ENCODE data around the gene C3orf49.

DNA sequence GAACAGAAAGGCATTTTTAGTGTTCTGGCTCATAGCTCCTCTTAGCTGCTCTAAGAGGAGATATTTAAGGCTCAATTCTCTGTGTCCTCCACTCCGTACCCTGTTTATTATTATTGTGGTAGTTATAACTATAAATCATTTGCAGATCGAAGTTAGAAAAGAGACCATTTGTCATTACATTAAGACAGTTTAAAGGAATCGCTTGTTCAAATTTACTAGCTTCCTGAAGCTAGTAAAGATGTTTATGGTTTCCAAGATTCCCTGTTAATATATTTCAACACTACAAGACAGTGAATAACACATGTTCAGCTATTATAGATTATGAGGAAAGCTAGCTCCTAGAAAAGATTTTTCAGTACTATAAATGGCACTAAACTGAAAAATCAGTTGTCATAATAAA, 57.2 kb downstream of the C3orf49 start:
- TF ChIP-seq, protein P1, sequence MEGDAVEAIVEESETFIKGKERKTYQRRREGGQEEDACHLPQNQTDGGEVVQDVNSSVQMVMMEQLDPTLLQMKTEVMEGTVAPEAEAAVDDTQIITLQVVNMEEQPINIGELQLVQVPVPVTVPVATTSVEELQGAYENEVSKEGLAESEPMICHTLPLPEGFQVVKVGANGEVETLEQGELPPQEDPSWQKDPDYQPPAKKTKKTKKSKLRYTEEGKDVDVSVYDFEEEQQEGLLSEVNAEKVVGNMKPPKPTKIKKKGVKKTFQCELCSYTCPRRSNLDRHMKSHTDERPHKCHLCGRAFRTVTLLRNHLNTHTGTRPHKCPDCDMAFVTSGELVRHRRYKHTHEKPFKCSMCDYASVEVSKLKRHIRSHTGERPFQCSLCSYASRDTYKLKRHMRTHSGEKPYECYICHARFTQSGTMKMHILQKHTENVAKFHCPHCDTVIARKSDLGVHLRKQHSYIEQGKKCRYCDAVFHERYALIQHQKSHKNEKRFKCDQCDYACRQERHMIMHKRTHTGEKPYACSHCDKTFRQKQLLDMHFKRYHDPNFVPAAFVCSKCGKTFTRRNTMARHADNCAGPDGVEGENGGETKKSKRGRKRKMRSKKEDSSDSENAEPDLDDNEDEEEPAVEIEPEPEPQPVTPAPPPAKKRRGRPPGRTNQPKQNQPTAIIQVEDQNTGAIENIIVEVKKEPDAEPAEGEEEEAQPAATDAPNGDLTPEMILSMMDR (IDR thresholded peaks at IDR 0.05) = no peak
- TF ChIP-seq EP300 (IDR thresholded peaks at IDR 0.05) = no peak
